Psoas muscle (tissue), 8 donors: ENCODE data around the gene WDR86. TPM values are rescaled to one million over a fixed set of nuclear protein-coding genes. Genes with fewer than 3 reads are reported as not detected.

Source experiments
- ATAC-seq, 4 donors: fragments of 200-7000 bp; cut with Tn5 transposase; one replicate each; pipeline ENCODE4 v1.9.1; 2020; ENCODE audit warnings: moderate library complexity in 3 of 4, mild to moderate bottlenecking in 2 of 4
- DNase-seq, 2 donors: peaks; one replicate each; pipeline ENCODE4 v3.0.0-alpha.2; 2020
- H3K27ac ChIP-seq: fragments of 200-600 bp; one replicate; pipeline ENCODE4 v1.8.0; 2022
- H3K27me3 ChIP-seq, 3 donors: fragments of 200-600 bp in 1 of 3; one replicate each; pipeline versions ENCODE4 v1.6.1 to v1.8.0; 2013 to 2022; ENCODE audit warnings: low read length in 2 of 3, mild to moderate bottlenecking in 2 of 3, moderate library complexity in 1 of 3; ENCODE audit not compliant: insufficient read depth in 3 of 3
- H3K36me3 ChIP-seq, 2 donors: fragments of 200-600 bp in 1 of 2; one replicate each; pipeline versions ENCODE4 v1.6.1 to v1.8.0; 2013 to 2022; ENCODE audit warnings: low read depth in 1 of 2, mild to moderate bottlenecking in 1 of 2, moderate library complexity in 1 of 2; ENCODE audit not compliant: insufficient read depth in 1 of 2
- H3K4me1 ChIP-seq: fragments of 200-600 bp; one replicate; pipeline ENCODE4 v1.8.0; 2022
- H3K4me3 ChIP-seq: fragments of 200-600 bp; one replicate; pipeline ENCODE4 v1.8.0; 2022; ENCODE audit warnings: mild to moderate bottlenecking
- H3K9me3 ChIP-seq: fragments of 200-600 bp; one replicate; pipeline ENCODE4 v1.8.0; 2022
- CTCF ChIP-seq: fragments of 200-600 bp; IDR thresholded peaks from one replicate; pipeline ENCODE4 v1.8.0; 2022; ENCODE audit warnings: antibody characterized with exemption
- WGBS, 3 donors: extraction: QIAGEN DNeasy Blood & Tissue Kit; methylation state at CpG; one replicate each; pipeline versions ENCODE4 v1.1.6 to v1.1.7; 2013; 5-methylcytosine and 5-hydroxymethylcytosine counted together
- intact Hi-C, 2 donors: fragments of 100-400 bp; cut with DNase I; formaldehyde crosslinking; loops; one replicate each; pipeline versions ENCODE4 v1.11.0 to v1.14.2; 2022
- polyA plus RNA-seq, 3 donors: library from polyadenylated mRNA; stranded (reverse); fragments of 200-250 nt; gene quantifications; one replicate each; pipeline ENCODE4 v1.2.3, GENCODE V29; 2013
- total RNA-seq, 4 donors: library from RNA; stranded (reverse); fragmentation: NEBNext Ultra II Directional in 2 of 4; extraction: Animal tissue kit (Norgen Biotek cat#: 25700) in 2 of 4; gene quantifications; one replicate each; pipeline versions ENCODE4 v1.2.1 to v1.2.4, GENCODE V29; 2021 to 2023
- donor health status: healthy with polysubstance abuse.
- donor health status: DM: no; HTN: no; CAD: no; lungs with moderate emphysema.
- donor health status: Bipolar disorder and iron deficiency.
- donor health status: healthy.
- donor health status: DM: yes; HTN: yes; CAD: no.
- donor health status: DM: no; HTN: no; CAD: no.
- donor health status: DM: no; HTN: no; CAD: no.
- donor health status: DM: yes; HTN: yes; CAD: no.

The WDR86 gene
- total and polyA plus RNA-seq, 7 donors, result 0.03 to 0.44 (median 0.29) TPM; not detected in 2

GRCh38 chr7:151366880-151367222 lies 43.0 kb downstream of the WDR86 start:
- intact Hi-C loops, result loop anchor here (5.0 to 10.0 kb wide), 3 partner anchors 158 to 390 kb away; no protein-coding TSS in a partner anchor
- Histone ChIP-seq H3K36me3 (peaks cover 2 to 71% of the 10 kb centered on the region in 2 donors), H3K4me1 (peaks cover 4% of the 10 kb centered on the region), H3K9me3 (no peaks in the 10 kb centered on the region), H3K27ac (no peak overlapping the region), H3K4me3 (no peak overlapping the region), H3K27me3 (no peaks in the 10 kb centered on the region)
- no peak for TF ChIP-seq CTCF
- DNase-seq (no peak), ATAC-seq (peak in 1 of 4 donors; percentile 52)
- WGBS, 3 donors, result 47 to 57% (median 57%) methylated on average over 5 of the region's 5 CpGs

GRCh38 chr7:151366166-151366879 lies 43.5 kb downstream of the WDR86 start:
- DNase-seq (no peak), ATAC-seq (no peak)
- 63 to 68% (median 67%) methylated on average over 9 of the region's 9 CpGs for WGBS, 3 donors
- no peak for TF ChIP-seq CTCF
- Histone ChIP-seq H3K27ac (no peak overlapping the region), H3K4me3 (no peak overlapping the region), H3K27me3 (no peaks in the 10 kb centered on the region), H3K36me3 (peaks cover 2 to 71% of the 10 kb centered on the region in 2 donors), H3K9me3 (no peaks in the 10 kb centered on the region), H3K4me1 (peaks cover 4% of the 10 kb centered on the region)
- intact Hi-C loops, result loop anchor here (5.0 to 10.0 kb wide), 3 partner anchors 158 to 391 kb away; no protein-coding TSS in a partner anchor

GRCh38 chr7:151363182-151363581 lies 46.7 kb downstream of the WDR86 start:
- Histone ChIP-seq H3K4me3 (no peak overlapping the region), H3K4me1 (peaks cover under 1% of the 10 kb centered on the region), H3K9me3 (no peaks in the 10 kb centered on the region), H3K27me3 (no peaks in the 10 kb centered on the region), H3K27ac (no peak overlapping the region), H3K36me3 (peaks cover 2 to 72% of the 10 kb centered on the region in 2 donors)
- ATAC-seq, result no peak
- intact Hi-C loops, result loop anchor here in 1 of 2 donors (10.0 kb wide), 1 partner anchor 162 kb away; no protein-coding TSS in a partner anchor
- TF ChIP-seq CTCF, result no peak
- 63 to 92% (median 78%) methylated on average over 1 of the region's 1 CpG for WGBS, 3 donors
- no peak for DNase-seq

GRCh38 chr7:151361193-151361959 lies 48.5 kb downstream of the WDR86 start:
- Histone ChIP-seq H3K36me3 (peaks cover 3 to 74% of the 10 kb centered on the region in 2 donors), H3K4me1 (no peaks in the 10 kb centered on the region), H3K4me3 (no peak overlapping the region), H3K27me3 (no peaks in the 10 kb centered on the region), H3K9me3 (no peaks in the 10 kb centered on the region), H3K27ac (no peak overlapping the region)
- no peak for TF ChIP-seq CTCF
- intact Hi-C loops, result loop anchor here in 1 of 2 donors (10.0 kb wide), 1 partner anchor 163 kb away; no protein-coding TSS in a partner anchor
- WGBS, 3 donors, result 85 to 95% (median 91%) methylated on average over 3 of the region's 3 CpGs
- ATAC-seq (no peak), DNase-seq (no peak)
